ENCODE results near the gene FBN1.

The FBN1 gene

DNA sequence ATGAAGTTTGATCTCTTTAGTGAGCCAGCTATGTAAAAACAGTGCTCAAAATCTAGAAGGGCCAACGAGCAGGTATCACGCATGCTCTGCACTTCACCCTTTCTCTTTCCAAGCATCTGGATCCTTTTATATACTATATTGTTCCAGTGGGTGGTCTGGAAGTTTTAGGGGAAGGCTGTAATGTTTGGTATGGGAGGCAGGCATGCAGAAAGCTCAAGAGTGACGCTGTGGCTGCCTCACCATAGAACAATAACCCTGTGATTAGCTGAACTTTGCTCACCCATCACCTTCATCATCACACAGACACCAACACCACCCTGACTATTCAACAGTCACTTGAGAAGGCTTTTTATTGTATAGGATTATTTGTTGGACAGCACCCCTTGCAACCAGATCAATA lies 81.6 kb downstream of the FBN1 start:
- H3K36me3 ChIP-seq (ENCODE audit: insufficient read depth, low read length) = no peaks in the 10 kb centered on the region
- H3K4me1 ChIP-seq (ENCODE audit: insufficient read depth, low read length) = peaks cover 5% of the 10 kb centered on the region
- no peak overlapping the region for H2AFZ ChIP-seq (ENCODE audit: low read depth, low read length)
- no peaks in the 10 kb centered on the region for H3K27me3 ChIP-seq (ENCODE audit: insufficient read depth, low read length)
- H3K4me3 ChIP-seq (ENCODE audit: low read length) = no peak overlapping the region
- H3K9me3 ChIP-seq (ENCODE audit: low read length) = no peaks in the 10 kb centered on the region

DNA sequence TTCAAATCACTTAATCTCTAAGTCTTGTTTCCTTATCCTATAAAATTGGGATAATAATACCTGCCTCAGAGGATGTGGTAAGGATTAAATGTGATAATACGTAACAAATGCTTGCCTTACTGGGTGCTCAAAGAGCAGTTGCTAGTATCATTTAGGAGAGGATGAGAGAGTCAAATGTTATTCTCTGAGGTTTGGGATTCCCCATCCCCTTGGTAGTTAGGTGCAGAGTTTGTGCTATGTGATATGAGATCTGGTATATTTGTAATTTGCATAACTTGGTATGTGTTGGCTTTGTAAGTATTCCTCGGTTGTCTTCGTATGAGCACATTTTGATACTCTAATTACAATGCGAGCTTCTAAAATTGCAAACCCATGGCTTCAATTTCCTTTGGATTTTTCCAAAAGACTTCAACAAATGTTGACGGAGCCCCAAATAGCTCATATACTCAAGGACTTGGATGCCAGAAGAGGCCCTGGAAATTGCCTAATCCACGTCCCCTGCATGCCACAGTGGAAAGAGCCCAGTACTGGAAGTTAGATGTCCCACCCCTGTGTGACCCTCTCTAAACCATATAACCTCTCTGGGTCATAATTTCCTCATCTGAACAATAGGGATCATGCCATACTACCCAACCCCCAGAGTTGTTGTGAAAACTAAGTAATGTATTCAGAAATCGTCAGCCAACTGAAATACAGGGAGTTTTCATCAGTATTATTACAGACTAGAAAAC lies 85.0 kb downstream of the FBN1 start:
- H2AFZ ChIP-seq (ENCODE audit: low read depth, low read length) = no peak overlapping the region
- no peak overlapping the region for H3K4me3 ChIP-seq (ENCODE audit: low read length)
- no peaks in the 10 kb centered on the region for H3K36me3 ChIP-seq (ENCODE audit: insufficient read depth, low read length)
- H3K27me3 ChIP-seq (ENCODE audit: insufficient read depth, low read length) = no peaks in the 10 kb centered on the region
- no peaks in the 10 kb centered on the region for H3K9me3 ChIP-seq (ENCODE audit: low read length)
- H3K4me1 ChIP-seq (ENCODE audit: insufficient read depth, low read length) = peaks cover 5% of the 10 kb centered on the region

DNA sequence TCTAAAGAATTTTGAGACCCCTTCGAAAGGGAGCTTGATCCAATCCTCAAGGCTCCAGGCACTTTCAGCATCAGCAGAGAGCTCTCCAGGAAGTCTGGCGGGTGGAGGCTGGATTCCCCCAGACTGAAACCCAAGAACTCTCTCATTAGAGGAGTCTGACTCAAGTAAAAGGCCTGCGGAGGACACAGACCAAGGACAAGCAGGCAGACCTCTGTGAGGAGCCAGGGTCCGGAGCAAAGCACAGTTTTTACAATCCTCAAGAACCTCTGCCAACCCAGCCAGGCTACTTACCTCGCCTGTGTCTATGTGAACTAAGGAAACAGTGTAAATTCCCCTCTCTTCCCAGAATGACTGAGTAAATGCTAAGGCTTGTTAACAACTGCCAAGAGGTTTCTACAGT lies 86.2 kb downstream of the FBN1 start:
- H3K4me3 ChIP-seq (ENCODE audit: low read length) = no peak overlapping the region
- H3K36me3 ChIP-seq (ENCODE audit: insufficient read depth, low read length) = no peaks in the 10 kb centered on the region
- H3K9me3 ChIP-seq (ENCODE audit: low read length) = no peaks in the 10 kb centered on the region
- H3K4me1 ChIP-seq (ENCODE audit: insufficient read depth, low read length) = peaks cover 5% of the 10 kb centered on the region
- no peak overlapping the region for H2AFZ ChIP-seq (ENCODE audit: low read depth, low read length)
- no peaks in the 10 kb centered on the region for H3K27me3 ChIP-seq (ENCODE audit: insufficient read depth, low read length)

DNA sequence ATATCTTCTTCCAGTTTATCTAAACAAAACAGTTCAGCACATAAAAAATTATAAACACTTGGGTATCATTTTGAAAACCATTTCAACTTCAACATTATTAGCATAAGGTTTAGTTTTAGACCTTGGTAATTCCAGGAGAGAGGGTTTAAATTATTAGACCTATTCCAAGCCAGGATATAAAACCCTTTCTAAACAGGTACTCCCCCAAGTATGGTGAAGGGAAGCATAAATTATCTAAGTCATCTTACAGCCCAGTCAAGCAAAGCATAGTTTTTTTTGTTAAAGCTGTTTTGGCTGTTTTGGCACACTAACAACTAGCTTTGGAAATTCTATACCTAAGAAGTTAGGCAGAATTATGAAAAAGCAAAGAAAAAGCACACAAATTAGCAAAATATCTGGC lies 87.3 kb downstream of the FBN1 start:
- Histone ChIP-seq H3K4me3 (ENCODE audit: low read length) (no peak overlapping the region), H3K36me3 (ENCODE audit: insufficient read depth, low read length) (no peaks in the 10 kb centered on the region), H3K4me1 (ENCODE audit: insufficient read depth, low read length) (no peaks in the 10 kb centered on the region), H2AFZ (ENCODE audit: low read depth, low read length) (no peak overlapping the region), H3K9me3 (ENCODE audit: low read length) (no peaks in the 10 kb centered on the region), H3K27me3 (ENCODE audit: insufficient read depth, low read length) (no peaks in the 10 kb centered on the region)

DNA sequence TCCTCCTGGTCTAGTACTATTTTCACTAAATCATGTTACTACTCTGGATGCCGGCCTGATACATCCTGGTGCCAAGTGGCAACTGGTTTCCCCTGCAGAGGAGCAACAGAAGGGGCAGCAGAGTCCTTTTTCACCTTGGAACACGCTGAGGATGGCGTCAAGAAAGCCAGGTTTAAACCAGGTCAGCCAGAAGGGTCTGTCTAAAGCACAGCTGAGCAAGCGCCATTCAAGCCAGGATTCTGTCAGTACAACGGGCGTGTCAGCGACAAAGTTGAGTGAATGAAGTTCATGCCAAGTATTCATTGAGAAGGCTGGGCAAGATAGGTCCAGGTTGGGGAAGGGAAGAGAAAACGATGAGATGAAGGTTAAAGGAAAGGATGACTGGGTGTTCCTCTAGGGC lies 88.2 kb downstream of the FBN1 start:
- Histone ChIP-seq H3K4me1 (ENCODE audit: insufficient read depth, low read length) (no peaks in the 10 kb centered on the region), H3K9me3 (ENCODE audit: low read length) (no peaks in the 10 kb centered on the region), H3K36me3 (ENCODE audit: insufficient read depth, low read length) (no peaks in the 10 kb centered on the region), H2AFZ (ENCODE audit: low read depth, low read length) (no peak overlapping the region), H3K27me3 (ENCODE audit: insufficient read depth, low read length) (no peaks in the 10 kb centered on the region), H3K4me3 (ENCODE audit: low read length) (no peak overlapping the region)

DNA sequence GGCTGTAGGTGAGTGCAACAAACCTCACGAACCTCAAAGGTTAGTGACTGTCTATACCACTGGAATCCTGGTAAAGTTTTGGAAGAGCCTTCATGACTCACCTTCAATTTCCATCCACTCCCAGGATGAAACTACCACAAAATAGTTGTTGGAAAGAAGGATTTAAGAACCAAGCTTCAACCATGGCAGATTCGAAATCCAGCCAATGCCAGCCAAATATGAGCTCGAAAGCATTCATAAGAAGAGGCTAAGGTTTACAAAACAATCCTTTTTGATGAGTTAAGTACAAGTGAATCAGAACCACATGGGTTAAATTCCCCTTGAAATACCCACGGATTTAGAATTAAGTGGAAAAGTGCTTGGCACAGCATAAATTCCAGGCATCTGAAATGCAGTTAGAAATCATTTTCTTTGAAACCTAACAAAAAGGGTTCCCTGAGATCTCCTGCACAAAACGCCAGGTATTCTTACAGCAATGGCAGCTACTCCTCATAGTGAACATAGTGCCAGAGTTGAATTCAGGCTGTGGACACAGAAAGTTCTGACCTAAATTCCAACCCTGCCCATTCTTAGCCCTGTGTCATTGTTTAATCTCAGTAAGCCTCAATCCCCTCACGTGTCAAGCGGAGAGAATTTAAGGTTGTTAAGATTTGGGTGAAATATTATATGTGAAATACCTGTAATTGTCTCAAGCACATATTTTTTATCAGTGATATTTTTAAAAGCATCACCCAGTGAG lies 89.2 kb downstream of the FBN1 start:
- Histone ChIP-seq H3K9me3 (ENCODE audit: low read length) (no peaks in the 10 kb centered on the region), H2AFZ (ENCODE audit: low read depth, low read length) (no peak overlapping the region), H3K4me3 (ENCODE audit: low read length) (no peak overlapping the region), H3K27me3 (ENCODE audit: insufficient read depth, low read length) (no peaks in the 10 kb centered on the region), H3K36me3 (ENCODE audit: insufficient read depth, low read length) (no peaks in the 10 kb centered on the region), H3K4me1 (ENCODE audit: insufficient read depth, low read length) (no peaks in the 10 kb centered on the region)

DNA sequence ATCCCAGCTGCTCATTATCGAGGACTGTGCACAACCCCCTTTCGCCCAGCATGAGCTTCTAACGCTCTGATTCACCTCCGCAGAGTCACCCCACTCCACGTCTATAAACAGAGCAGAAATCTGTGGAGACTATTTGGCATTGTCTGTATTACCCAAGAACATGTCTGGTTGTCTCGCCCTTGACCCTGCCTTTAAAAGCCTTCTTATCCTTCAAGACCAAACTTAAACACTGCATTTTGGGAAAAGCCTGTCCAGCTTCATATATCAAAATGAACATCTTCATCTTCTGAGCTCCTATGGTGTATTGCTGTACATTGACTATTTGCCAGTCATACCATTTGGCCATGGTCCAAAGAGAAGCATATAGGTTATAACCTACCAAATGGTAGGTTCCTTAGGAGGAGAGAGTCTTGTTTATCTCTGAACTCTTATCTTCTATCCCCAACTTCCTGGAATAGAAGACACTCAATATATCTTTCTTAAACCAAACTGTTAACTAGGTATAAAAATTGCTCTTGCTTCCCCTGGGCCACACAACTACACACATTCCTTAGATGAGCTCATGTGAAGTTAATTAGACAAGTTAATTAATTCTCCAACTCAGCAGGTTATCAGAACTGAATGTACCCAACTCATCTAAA lies 90.1 kb downstream of the FBN1 start:
- no peaks in the 10 kb centered on the region for H3K36me3 ChIP-seq (ENCODE audit: insufficient read depth, low read length)
- H3K4me1 ChIP-seq (ENCODE audit: insufficient read depth, low read length) = no peaks in the 10 kb centered on the region
- H3K27me3 ChIP-seq (ENCODE audit: insufficient read depth, low read length) = no peaks in the 10 kb centered on the region
- no peak overlapping the region for H3K4me3 ChIP-seq (ENCODE audit: low read length)
- H2AFZ ChIP-seq (ENCODE audit: low read depth, low read length) = no peak overlapping the region
- H3K9me3 ChIP-seq (ENCODE audit: low read length) = no peaks in the 10 kb centered on the region

DNA sequence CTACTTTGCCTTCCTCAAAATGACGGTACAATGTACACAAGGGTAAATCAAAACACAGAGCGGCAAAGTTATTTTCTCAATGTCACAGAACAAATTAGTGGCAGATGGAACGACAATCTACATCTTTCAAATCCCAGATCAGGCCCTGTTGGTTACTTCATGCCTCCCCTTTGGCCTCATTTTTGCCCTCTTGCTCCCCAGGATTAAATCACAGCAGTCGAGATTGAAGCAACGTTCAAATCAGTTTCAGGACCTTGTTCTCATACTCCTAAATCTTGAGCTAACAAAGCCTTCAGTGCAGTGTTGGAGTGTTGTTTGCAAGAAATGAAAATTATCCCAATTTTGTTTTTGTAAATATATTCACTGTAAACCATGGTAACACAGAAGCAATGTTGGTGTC lies 91.4 kb downstream of the FBN1 start:
- no peaks in the 10 kb centered on the region for H3K9me3 ChIP-seq (ENCODE audit: low read length)
- no peaks in the 10 kb centered on the region for H3K4me1 ChIP-seq (ENCODE audit: insufficient read depth, low read length)
- no peak overlapping the region for H2AFZ ChIP-seq (ENCODE audit: low read depth, low read length)
- H3K36me3 ChIP-seq (ENCODE audit: insufficient read depth, low read length) = no peaks in the 10 kb centered on the region
- H3K4me3 ChIP-seq (ENCODE audit: low read length) = no peak overlapping the region
- no peaks in the 10 kb centered on the region for H3K27me3 ChIP-seq (ENCODE audit: insufficient read depth, low read length)

DNA sequence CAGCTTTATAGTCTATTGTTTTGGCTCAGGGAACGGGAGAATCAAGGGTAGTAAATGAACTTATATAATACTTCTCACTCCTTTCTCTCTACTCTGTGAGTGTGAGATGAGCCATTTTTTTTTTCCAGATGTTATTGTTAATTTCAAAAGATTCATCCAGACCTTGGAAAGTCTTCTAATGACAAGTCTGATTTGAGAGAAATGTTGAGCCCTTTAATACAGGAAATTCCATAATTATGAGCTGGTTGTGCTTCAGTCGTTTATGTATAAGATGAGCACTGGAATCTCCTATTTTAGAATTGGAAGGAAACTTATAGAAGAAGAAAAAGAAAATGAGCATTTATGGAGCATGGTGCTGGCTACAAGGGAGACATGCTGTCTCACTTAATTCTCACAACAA lies 92.0 kb downstream of the FBN1 start:
- no peaks in the 10 kb centered on the region for H3K36me3 ChIP-seq (ENCODE audit: insufficient read depth, low read length)
- no peak overlapping the region for H2AFZ ChIP-seq (ENCODE audit: low read depth, low read length)
- no peaks in the 10 kb centered on the region for H3K27me3 ChIP-seq (ENCODE audit: insufficient read depth, low read length)
- no peaks in the 10 kb centered on the region for H3K9me3 ChIP-seq (ENCODE audit: low read length)
- H3K4me3 ChIP-seq (ENCODE audit: low read length) = no peak overlapping the region
- H3K4me1 ChIP-seq (ENCODE audit: insufficient read depth, low read length) = no peaks in the 10 kb centered on the region

DNA sequence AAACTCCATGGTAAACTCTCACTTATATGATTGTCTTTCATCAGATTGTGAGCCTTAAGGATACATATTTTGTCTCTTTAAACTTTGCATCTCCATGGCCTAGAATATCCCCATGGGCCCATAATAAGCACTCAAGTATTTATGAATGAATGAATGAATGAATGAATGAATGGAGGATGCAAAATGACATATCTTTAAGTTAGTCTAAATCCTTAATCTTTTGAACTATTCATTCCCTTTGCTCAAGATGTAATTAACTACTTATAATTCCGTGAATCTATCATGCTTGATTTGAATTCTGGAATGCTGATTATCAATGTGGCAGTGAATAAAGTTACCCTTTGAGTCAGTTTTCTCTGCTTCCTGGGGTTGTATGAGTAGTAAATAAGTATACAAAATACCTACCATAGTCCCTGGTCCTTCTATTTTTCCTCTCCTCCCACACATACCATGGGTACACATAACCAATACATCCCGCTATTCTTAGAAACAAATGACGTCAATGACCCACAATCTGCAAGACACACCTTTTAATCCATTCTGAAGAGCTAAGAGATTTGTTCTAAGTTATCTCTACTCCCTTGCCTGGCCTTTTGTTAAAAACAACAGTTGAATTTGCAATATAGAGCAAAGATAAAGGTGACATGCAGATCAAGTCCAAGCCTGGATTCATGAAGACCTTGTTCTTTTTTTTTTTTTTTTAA lies 94.5 kb downstream of the FBN1 start:
- Histone ChIP-seq H3K4me3 (ENCODE audit: low read length) (no peak overlapping the region), H3K4me1 (ENCODE audit: insufficient read depth, low read length) (no peaks in the 10 kb centered on the region), H2AFZ (ENCODE audit: low read depth, low read length) (no peak overlapping the region), H3K9me3 (ENCODE audit: low read length) (no peaks in the 10 kb centered on the region), H3K36me3 (ENCODE audit: insufficient read depth, low read length) (no peaks in the 10 kb centered on the region), H3K27me3 (ENCODE audit: insufficient read depth, low read length) (no peaks in the 10 kb centered on the region)

DNA sequence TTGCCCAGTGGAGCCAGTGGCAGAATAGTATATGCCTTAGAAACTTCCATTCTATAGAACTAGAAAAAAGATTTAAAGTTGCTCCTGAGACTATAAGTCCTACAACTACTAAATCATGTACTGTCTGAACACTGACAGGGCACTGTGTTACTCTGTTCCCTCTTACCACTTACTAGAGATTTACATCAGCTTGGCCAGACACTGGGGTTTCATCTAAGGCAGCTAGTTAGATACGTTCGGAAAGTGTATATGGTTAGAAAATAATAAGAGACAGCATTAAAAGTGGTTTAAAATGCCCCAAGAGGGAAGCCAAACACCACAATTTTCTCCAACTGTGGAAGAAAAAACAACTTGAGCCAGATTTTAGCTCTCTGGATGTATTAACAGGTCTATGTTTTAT lies 97.1 kb downstream of the FBN1 start:
- H3K9me3 ChIP-seq (ENCODE audit: low read length) = no peaks in the 10 kb centered on the region
- H3K36me3 ChIP-seq (ENCODE audit: insufficient read depth, low read length) = no peaks in the 10 kb centered on the region
- no peak overlapping the region for H2AFZ ChIP-seq (ENCODE audit: low read depth, low read length)
- H3K4me3 ChIP-seq (ENCODE audit: low read length) = no peak overlapping the region
- H3K4me1 ChIP-seq (ENCODE audit: insufficient read depth, low read length) = no peaks in the 10 kb centered on the region
- H3K27me3 ChIP-seq (ENCODE audit: insufficient read depth, low read length) = no peaks in the 10 kb centered on the region

DNA sequence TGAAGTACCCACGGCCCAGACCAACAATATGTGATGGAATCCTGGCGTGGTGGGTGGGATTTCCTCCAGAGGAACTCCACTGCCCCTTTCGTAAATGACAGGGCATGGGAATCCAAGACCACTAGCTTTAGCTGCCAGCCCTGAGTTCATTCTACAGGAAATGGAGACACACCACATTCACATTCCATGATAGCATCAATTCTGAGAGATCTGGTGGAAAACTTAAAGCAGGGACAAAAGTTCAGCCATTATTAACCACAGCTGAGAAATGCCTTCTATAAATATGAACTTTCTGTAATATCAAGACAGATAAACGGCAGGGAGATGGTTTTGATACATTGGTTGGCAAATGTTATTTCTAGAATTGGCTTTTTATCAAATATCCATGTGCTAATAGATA lies 98.2 kb downstream of the FBN1 start:
- no peaks in the 10 kb centered on the region for H3K4me1 ChIP-seq (ENCODE audit: insufficient read depth, low read length)

DNA sequence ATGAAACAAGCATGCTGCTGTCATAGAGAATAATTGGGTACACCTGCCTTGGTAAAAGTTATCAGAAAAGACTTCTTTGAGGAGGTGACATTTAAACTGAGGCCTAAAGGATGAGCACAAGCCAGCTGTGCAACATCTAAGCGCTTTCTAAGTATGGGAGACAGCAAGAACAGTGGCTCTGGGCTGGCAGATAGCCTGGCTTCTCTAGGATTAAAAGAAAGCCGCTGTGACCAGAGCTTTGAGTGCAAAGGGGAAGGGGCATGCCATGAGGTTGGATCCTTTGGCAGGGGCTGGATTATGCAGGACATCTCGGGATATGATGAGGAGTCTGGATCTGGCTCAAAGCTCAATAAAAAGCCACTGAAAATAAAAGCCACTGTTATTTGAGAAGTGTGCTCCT lies 99.2 kb downstream of the FBN1 start:
- no peaks in the 10 kb centered on the region for H3K27me3 ChIP-seq (ENCODE audit: insufficient read depth, low read length)
- no peaks in the 10 kb centered on the region for H3K9me3 ChIP-seq (ENCODE audit: low read length)
- H3K4me1 ChIP-seq (ENCODE audit: insufficient read depth, low read length) = no peaks in the 10 kb centered on the region
- H2AFZ ChIP-seq (ENCODE audit: low read depth, low read length) = no peak overlapping the region
- no peak overlapping the region for H3K4me3 ChIP-seq (ENCODE audit: low read length)
- H3K36me3 ChIP-seq (ENCODE audit: insufficient read depth, low read length) = no peaks in the 10 kb centered on the region

More for the DNA sequence above, 98.2 kb downstream of the FBN1 start:
- H3K27me3 ChIP-seq (ENCODE audit: insufficient read depth, low read length) = no peaks in the 10 kb centered on the region
- H3K4me3 ChIP-seq (ENCODE audit: low read length) = no peak overlapping the region
- no peaks in the 10 kb centered on the region for H3K9me3 ChIP-seq (ENCODE audit: low read length)
- no peak overlapping the region for H2AFZ ChIP-seq (ENCODE audit: low read depth, low read length)
- H3K36me3 ChIP-seq (ENCODE audit: insufficient read depth, low read length) = no peaks in the 10 kb centered on the region

Data from neuron (in vitro differentiated cells).